GM18498 (cell line): ENCODE measurements around the gene NBPF6.
"Not testable (repeated sequence)": the region's sequence is repeated elsewhere in the genome, so short reads cannot be mapped to it uniquely, and the experiment has no call there.

ENCODE experiments used
- ATAC-seq: cut with Tn5 transposase; IDR thresholded peaks from one replicate; pipeline ENCODE4 v1.9.1; 2021; ENCODE audit warnings: mild to moderate bottlenecking, moderate library complexity; ENCODE audit not compliant: unreplicated experiment

NBPF6 gene

GRCh38 chr1:108495008-108495407 lies 44.9 kb downstream of the NBPF6 start:
- not testable (repeated sequence) for ATAC-seq

GRCh38 chr1:108496856-108497255 lies 46.7 kb downstream of the NBPF6 start:
- ATAC-seq, result not testable (repeated sequence)

GRCh38 chr1:108502138-108502537 lies 52.0 kb downstream of the NBPF6 start:
- ATAC-seq, result no peak

- no peak for ATAC-seq
Observed at GRCh38 chr1:108502624-108503023, 52.5 kb downstream of the NBPF6 start.

- ATAC-seq, result no peak
Observed at GRCh38 chr1:108503062-108503733, 53.1 kb downstream of the NBPF6 start.

GRCh38 chr1:108504447-108504846 lies 54.3 kb downstream of the NBPF6 start:
- ATAC-seq, result peak; percentile 72

GRCh38 chr1:108505763-108506070 lies 55.6 kb downstream of the NBPF6 start:
- no peak for ATAC-seq

- ATAC-seq, result no peak
Observed at GRCh38 chr1:108511764-108512163, 61.6 kb downstream of the NBPF6 start.

- ATAC-seq, result peak; percentile 69
Observed at GRCh38 chr1:108512239-108513043, 62.3 kb downstream of the NBPF6 start.

GRCh38 chr1:108513044-108513415 lies 62.9 kb downstream of the NBPF6 start:
- ATAC-seq, result no peak

GRCh38 chr1:108513914-108514313 lies 63.8 kb downstream of the NBPF6 start:
- ATAC-seq, result not testable (repeated sequence)

GRCh38 chr1:108517301-108517897 lies 67.3 kb downstream of the NBPF6 start:
- not testable (repeated sequence) for ATAC-seq
